LNCaP clone FGC (cell line): ENCODE results near the gene CASP4.

Source experiments
- DNase-seq: peaks from one replicate; pipeline ENCODE4 v3.0.0-alpha.2; 2011; ENCODE audit warnings: low read depth
- H3K4me3 ChIP-seq: 2 replicates; pipeline ENCODE4 v1.5.1; 2011; ENCODE audit warnings: mild to moderate bottlenecking, low read depth, low read length, control low read depth
- CTCF ChIP-seq: IDR thresholded peaks from 2 replicates; pipeline ENCODE4 v1.5.1; 2012; ENCODE audit warnings: mild to moderate bottlenecking; ENCODE audit not compliant: control insufficient read depth, insufficient read depth; ENCODE audit errors: extremely low read depth

Gene CASP4

GRCh38 chr11:104999721-105000120, 31.3 kb upstream of the CASP4 start:
- no peak overlapping the region for H3K4me3 ChIP-seq
- DNase-seq: no peak
- no peak for TF ChIP-seq CTCF

GRCh38 chr11:104997288-104997687, 28.9 kb upstream of the CASP4 start:
- DNase-seq: no peak
- H3K4me3 ChIP-seq: no peak overlapping the region
- peak; percentile 36; the same call in 1 of the 2 replicates for TF ChIP-seq CTCF

GRCh38 chr11:104995001-104995408, 26.6 kb upstream of the CASP4 start:
- TF ChIP-seq CTCF: no peak
- H3K4me3 ChIP-seq: no peak overlapping the region
- DNase-seq: no peak

- no peak for DNase-seq
- H3K4me3 ChIP-seq: no peak overlapping the region
- TF ChIP-seq CTCF: no peak
Observed at GRCh38 chr11:104992781-104993180, 24.4 kb upstream of the CASP4 start.

GRCh38 chr11:104991994-104992393, 23.6 kb upstream of the CASP4 start:
- H3K4me3 ChIP-seq: no peak overlapping the region
- no peak for DNase-seq
- TF ChIP-seq CTCF: no peak

- DNase-seq: no peak
- H3K4me3 ChIP-seq: no peak overlapping the region
- TF ChIP-seq CTCF: no peak
Observed at GRCh38 chr11:104984808-104985207, 16.4 kb upstream of the CASP4 start.

- no peak for TF ChIP-seq CTCF
- DNase-seq: no peak
- no peak overlapping the region for H3K4me3 ChIP-seq
Observed at GRCh38 chr11:104979839-104980238, 11.5 kb upstream of the CASP4 start.
